IMR-90 (cell line): ENCODE data around the gene OGFOD3. TPM values are rescaled to one million over a fixed set of nuclear protein-coding genes. Genes with fewer than 3 reads are reported as not detected.

Experiments used
- ATAC-seq: fragments of 200-7000 bp; cut with Tn5 transposase; 2 replicates; pipeline ENCODE4 v1.9.1; 2020; ENCODE audit warnings: low read depth, mild to moderate bottlenecking, moderate library complexity
- BruUV-seq: library from RNA; stranded (reverse); fragments of 400-500 nt; replicated peaks from 2 replicates; lab custom pipeline; 2021; lab: Mats Ljungman, UMichigan
- CTCF ChIA-PET: fragments of 300-600 bp; formaldehyde crosslinking; extraction: SDS; loops from one replicate; lab custom pipeline; 2021; ENCODE audit warnings: antibody characterized with exemption; lab: Yijun Ruan, JAX
- POLR2A ChIA-PET: fragments of 300-600 bp; sonication (Branson Sonifier 250); formaldehyde crosslinking; loops from one replicate; lab custom pipeline; 2022; ENCODE audit warnings: antibody characterized with exemption; ENCODE audit not compliant: unreplicated experiment; lab: Charles Lee
- DNase-seq: peaks from one replicate; pipeline ENCODE4 v3.0.0; 2013
- H2AFZ ChIP-seq: replicated peaks from 2 replicates; pipeline ENCODE3; 2013; ENCODE audit warnings: low read length, mild to moderate bottlenecking; ENCODE audit not compliant: poor library complexity
- H2AK5ac ChIP-seq: 2 replicates; pipeline ENCODE4 v1.6.1; 2013; ENCODE audit warnings: low read depth, low read length, inconsistent platforms
- H2AK9ac ChIP-seq: replicated peaks from 2 replicates; pipeline ENCODE3; 2013; ENCODE audit warnings: mild to moderate bottlenecking, low read depth, low read length, moderate library complexity; ENCODE audit not compliant: poor library complexity
- H2BK120ac ChIP-seq: 2 replicates; pipeline ENCODE4 v1.6.1; 2013; ENCODE audit warnings: low read depth, low read length, inconsistent platforms
- H2BK15ac ChIP-seq: 3 replicates; pipeline ENCODE4 v1.6.1; 2013; ENCODE audit warnings: low read depth, low read length, inconsistent platforms
- H2BK20ac ChIP-seq: 2 replicates; pipeline ENCODE4 v1.6.1; 2013; ENCODE audit warnings: low read depth, mild to moderate bottlenecking, inconsistent platforms, low read length, moderate library complexity
- H2BK5ac ChIP-seq: 2 replicates; pipeline ENCODE4 v1.6.1; 2013; ENCODE audit warnings: mild to moderate bottlenecking, low read depth, low read length, inconsistent platforms; ENCODE audit not compliant: poor library complexity, severe bottlenecking
- H3K14ac ChIP-seq: replicated peaks from 2 replicates; pipeline ENCODE4 v1.6.1; 2013; ENCODE audit warnings: low read depth, low read length, inconsistent platforms
- H3K18ac ChIP-seq: 2 replicates; pipeline ENCODE4 v1.6.1; 2013; ENCODE audit warnings: low read depth, low read length, control low read depth
- H3K23ac ChIP-seq: 2 replicates; pipeline ENCODE4 v1.6.1; 2013; ENCODE audit warnings: low read depth, low read length, inconsistent platforms
- H3K27ac ChIP-seq: 2 replicates; pipeline ENCODE4 v1.5.1; 2013; ENCODE audit warnings: mild to moderate bottlenecking, control low read depth, low read length; ENCODE audit not compliant: insufficient read depth
- H3K27me3 ChIP-seq: 2 replicates; pipeline ENCODE4 v1.6.1; 2013; ENCODE audit warnings: low read length; ENCODE audit not compliant: control insufficient read depth, insufficient read depth
- H3K36me3 ChIP-seq: 2 replicates; pipeline ENCODE4 v1.6.1; 2013; ENCODE audit warnings: low read length, mixed read lengths; ENCODE audit not compliant: control insufficient read depth, insufficient read depth
- H3K4ac ChIP-seq: 2 replicates; pipeline ENCODE4 v1.6.1; 2013; ENCODE audit warnings: low read depth, low read length, inconsistent platforms
- H3K4me1 ChIP-seq: 2 replicates; pipeline ENCODE4 v1.6.1; 2013; ENCODE audit warnings: low read length, mixed read lengths; ENCODE audit not compliant: control insufficient read depth, insufficient read depth
- H3K4me2 ChIP-seq: 2 replicates; pipeline ENCODE4 v1.6.1; 2013; ENCODE audit warnings: low read depth, mild to moderate bottlenecking, control low read depth, low read length, moderate library complexity
- H3K4me3 ChIP-seq: 2 replicates; pipeline ENCODE4 v1.5.1; 2013; ENCODE audit warnings: low read depth, mild to moderate bottlenecking, control low read depth, low read length, moderate library complexity; ENCODE audit not compliant: insufficient read depth
- H3K56ac ChIP-seq: 2 replicates; pipeline ENCODE4 v1.6.1; 2013; ENCODE audit warnings: low read length, inconsistent platforms; ENCODE audit not compliant: insufficient read depth; ENCODE audit errors: extremely low read depth
- H3K79me1 ChIP-seq, 2 experiments: 2 replicates each; pipeline ENCODE4 v1.6.1; 2013; ENCODE audit warnings: low read length in 2 of 2, inconsistent platforms in 1 of 2, low read depth in 1 of 2
- H3K9ac ChIP-seq: 2 replicates; pipeline ENCODE4 v1.6.1; 2013; ENCODE audit warnings: low read depth, low read length, control low read depth
- H3K9me1 ChIP-seq: 2 replicates; pipeline ENCODE4 v1.6.1; 2013; ENCODE audit warnings: low read length, inconsistent platforms; ENCODE audit not compliant: insufficient read depth
- H3K9me3 ChIP-seq: 2 replicates; pipeline ENCODE4 v1.6.1; 2013; ENCODE audit warnings: low read length; ENCODE audit not compliant: control insufficient read depth, insufficient read depth
- H4K20me1 ChIP-seq: 2 replicates; pipeline ENCODE4 v1.6.1; 2013; ENCODE audit warnings: low read length, inconsistent platforms; ENCODE audit not compliant: insufficient read depth
- H4K5ac ChIP-seq: 2 replicates; pipeline ENCODE4 v1.6.1; 2013; ENCODE audit warnings: mild to moderate bottlenecking, low read depth, low read length, control low read depth
- H4K8ac ChIP-seq, 2 experiments: 2 replicates each; pipeline ENCODE4 v1.6.1; 2013; ENCODE audit warnings: low read depth in 2 of 2, low read length in 2 of 2, control low read depth in 1 of 2, inconsistent platforms in 1 of 2
- H4K91ac ChIP-seq: 2 replicates; pipeline ENCODE4 v1.6.1; 2013; ENCODE audit warnings: low read depth, low read length, inconsistent platforms; ENCODE audit not compliant: insufficient read depth
- CTCF ChIP-seq: conservative IDR thresholded peaks from 2 replicates; pipeline ENCODE4 v1.5.1; 2012; ENCODE audit warnings: mild to moderate bottlenecking, low read depth, low read length, improper control_type of control experiment
- POLR2A ChIP-seq: IDR thresholded peaks from 2 replicates; pipeline ENCODE4 v1.6.1; 2012; ENCODE audit warnings: mild to moderate bottlenecking, low read depth, low read length
- WGBS, 2 experiments: methylation state at CpG; one replicate each; pipeline versions ENCODE4 v1.1.5 to v1.1.7; 2013; ENCODE audit warnings: missing lambda C conversion rate in 2 of 2; ENCODE audit not compliant: insufficient read length in 1 of 2; ENCODE audit errors: extremely low coverage in 2 of 2; 5-methylcytosine and 5-hydroxymethylcytosine counted together
- dilution Hi-C: fragments of 300-500 bp; cut with HindIII; formaldehyde crosslinking; loops from one replicate; pipeline ENCODE4 v1.14.3; 2018; ENCODE audit warnings: low sequenced_read_pairs; ENCODE audit not compliant: unreplicated experiment
- in situ Hi-C: fragments of 300-500 bp; cut with MboI; formaldehyde crosslinking; loops from 3 replicates; pipeline ENCODE4 v1.14.3; 2019; ENCODE audit warnings: low sequenced_read_pairs, inconsistent platforms, mixed read lengths
- intact Hi-C: fragments of 100-400 bp; cut with micrococcal nuclease; formaldehyde crosslinking; loops from 2 replicates; pipeline ENCODE4 v1.10.0; 2022
- polyA plus RNA-seq, 3 experiments: library from polyadenylated mRNA; depleted of rRNA; stranded (reverse); fragments of >200 nt; gene quantifications; 2 replicates each; pipeline ENCODE4 v1.2.3, GENCODE V29; 2012; ENCODE audit warnings: low replicate concordance in 1 of 3
- total RNA-seq: library from RNA; depleted of rRNA; stranded (reverse); fragments of >200 nt; gene quantifications from 2 replicates; pipeline ENCODE4 v1.2.3, GENCODE V29; 2012

OGFOD3 gene
- total and polyA plus RNA-seq, 2 of the 4 experiments (the other 2 are of a cell fraction) = 25.3 to 33.4 TPM

GRCh38 chr17:82444941-82445521, 26.6 kb upstream of the OGFOD3 start:
- no peak overlapping the region for H3K27ac ChIP-seq
- in situ Hi-C loops (no loop called here), intact Hi-C loops (no loop called here)

More at GRCh38 chr17:82444941-82445521, 26.6 kb upstream of the OGFOD3 start:
- no peak overlapping the region for H2BK15ac ChIP-seq
- H3K18ac ChIP-seq = no peak overlapping the region
- H3K14ac ChIP-seq = no peak overlapping the region
- no peak overlapping the region for H2BK120ac ChIP-seq
- no peak overlapping the region for H3K23ac ChIP-seq
- H2BK20ac ChIP-seq = no peak overlapping the region
- H4K8ac ChIP-seq = no peak overlapping the region
- no peak overlapping the region for H4K91ac ChIP-seq
- no peak overlapping the region for H3K4ac ChIP-seq
- ChIA-PET POLR2A (no interaction called here), CTCF (no interaction called here)
- no peak for ATAC-seq
- BruUV-seq = no TSS peak
- no peak overlapping the region for H3K4me3 ChIP-seq
- H3K36me3 ChIP-seq = peaks cover 45% of the 10 kb centered on the region
- no peaks in the 10 kb centered on the region for H3K9me3 ChIP-seq
- H3K4me1 ChIP-seq = peaks cover 8% of the 10 kb centered on the region; the same call in 1 of the 2 replicates
- peaks cover 16 to 38% of the 10 kb centered on the region in 2 experiments for H3K79me1 ChIP-seq
- no peak for DNase-seq
- TF ChIP-seq CTCF (no peak), POLR2A (no peak)
- no peak overlapping the region for H2AK9ac ChIP-seq
- H3K27me3 ChIP-seq = no peaks in the 10 kb centered on the region
- dilution Hi-C loops = no loop called here
- H3K9ac ChIP-seq = no peak overlapping the region
- H3K4me2 ChIP-seq = no peak overlapping the region
- no peak overlapping the region for H3K56ac ChIP-seq
- peaks cover 8% of the 10 kb centered on the region; the same call in 1 of the 2 replicates for H3K9me1 ChIP-seq
- H2AFZ ChIP-seq = no peak overlapping the region
- WGBS, 2 experiments = 67% methylated on average over 10 of the region's 19 CpGs; no CpG with 5 or more reads in 1 of the 2 experiments
- peaks cover 21% of the 10 kb centered on the region for H4K20me1 ChIP-seq
- H2BK5ac ChIP-seq = no peak overlapping the region
- H4K5ac ChIP-seq = no peak overlapping the region
- H2AK5ac ChIP-seq = no peak overlapping the region
